Coronary artery (tissue), 2 donors: ENCODE data around the gene TRA2A.

Experiments
- DNase-seq: peaks from one replicate; pipeline ENCODE4 v3.0.0-alpha.2; 2017; ENCODE audit warnings: low spot score
- H3K27ac ChIP-seq, 2 donors: fragments of 200-600 bp; sonication (generic); one replicate each; pipeline ENCODE4 v1.5.1; 2016 to 2019
- H3K4me3 ChIP-seq: fragments of 200-600 bp; sonication (generic); 2 replicates; pipeline ENCODE4 v1.5.1; 2016; ENCODE audit warnings: mild to moderate bottlenecking, moderate library complexity
- CTCF ChIP-seq: fragments of 200-600 bp; sonication (generic); IDR thresholded peaks from one replicate; pipeline ENCODE4 v1.5.1; 2019; ENCODE audit warnings: antibody characterized with exemption

Gene TRA2A

GRCh38 chr7:23473844-23474093 is 58.0 kb downstream of the TRA2A start:
- no peak for TF ChIP-seq CTCF
- peak overlapping the region; percentile 64 for H3K4me3 ChIP-seq
- no peak for DNase-seq
- H3K27ac ChIP-seq: no peak overlapping the region

DNA sequence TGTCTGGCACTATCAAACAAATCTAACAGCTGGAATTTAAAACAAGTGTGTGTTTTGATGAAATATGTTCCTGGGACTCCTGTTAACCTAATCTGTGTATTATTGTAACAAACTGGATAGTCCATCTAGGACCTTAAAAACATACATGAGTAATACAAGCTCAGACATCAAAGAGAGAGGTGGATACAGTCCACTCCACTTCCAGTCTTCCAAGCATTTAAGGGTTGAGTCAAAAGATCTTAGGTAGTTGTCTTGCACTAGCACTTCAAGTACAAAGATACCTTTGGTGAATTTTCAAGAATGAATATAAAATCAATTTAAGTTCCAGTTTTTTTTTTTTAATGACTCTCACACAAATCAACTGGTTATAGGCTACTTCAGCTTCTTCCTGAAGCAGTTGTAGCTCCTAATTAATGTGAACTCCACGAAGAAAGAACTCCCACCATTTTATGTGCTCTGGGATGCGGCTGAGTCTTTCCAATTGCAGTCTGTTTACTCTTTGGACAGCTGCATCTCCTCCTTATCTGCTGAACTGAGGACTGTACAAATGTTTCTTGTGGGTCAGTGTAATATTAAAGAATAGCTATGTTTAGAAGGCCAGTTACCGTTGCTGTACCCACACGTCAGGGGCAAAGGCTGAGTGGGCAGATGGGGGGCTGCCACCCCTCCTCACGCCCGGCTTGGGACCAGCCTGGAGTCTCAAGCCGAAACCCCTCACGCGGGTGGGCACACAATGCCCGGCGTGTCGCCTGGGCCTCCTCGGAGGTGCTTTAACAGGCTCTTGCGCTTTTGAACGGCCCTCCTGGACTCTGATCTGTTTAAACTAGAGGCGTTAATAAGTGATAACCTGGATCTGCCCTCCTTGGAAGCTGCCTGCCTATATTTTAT is 58.6 kb downstream of the TRA2A start:
- no peak overlapping the region for H3K4me3 ChIP-seq
- TF ChIP-seq CTCF: no peak
- no peak for DNase-seq
- no peak overlapping the region for H3K27ac ChIP-seq

- Histone ChIP-seq H3K4me3 (no peak overlapping the region), H3K27ac (no peak overlapping the region)
- DNase-seq: no peak
- no peak for TF ChIP-seq CTCF
These were observed 59.2 kb downstream of the TRA2A start for GRCh38 chr7:23472556-23472955.

- H3K27ac ChIP-seq: no peak overlapping the region
- TF ChIP-seq CTCF: no peak
- DNase-seq: no peak
- no peak overlapping the region for H3K4me3 ChIP-seq
These were observed 59.7 kb downstream of the TRA2A start for GRCh38 chr7:23472046-23472445.

DNA sequence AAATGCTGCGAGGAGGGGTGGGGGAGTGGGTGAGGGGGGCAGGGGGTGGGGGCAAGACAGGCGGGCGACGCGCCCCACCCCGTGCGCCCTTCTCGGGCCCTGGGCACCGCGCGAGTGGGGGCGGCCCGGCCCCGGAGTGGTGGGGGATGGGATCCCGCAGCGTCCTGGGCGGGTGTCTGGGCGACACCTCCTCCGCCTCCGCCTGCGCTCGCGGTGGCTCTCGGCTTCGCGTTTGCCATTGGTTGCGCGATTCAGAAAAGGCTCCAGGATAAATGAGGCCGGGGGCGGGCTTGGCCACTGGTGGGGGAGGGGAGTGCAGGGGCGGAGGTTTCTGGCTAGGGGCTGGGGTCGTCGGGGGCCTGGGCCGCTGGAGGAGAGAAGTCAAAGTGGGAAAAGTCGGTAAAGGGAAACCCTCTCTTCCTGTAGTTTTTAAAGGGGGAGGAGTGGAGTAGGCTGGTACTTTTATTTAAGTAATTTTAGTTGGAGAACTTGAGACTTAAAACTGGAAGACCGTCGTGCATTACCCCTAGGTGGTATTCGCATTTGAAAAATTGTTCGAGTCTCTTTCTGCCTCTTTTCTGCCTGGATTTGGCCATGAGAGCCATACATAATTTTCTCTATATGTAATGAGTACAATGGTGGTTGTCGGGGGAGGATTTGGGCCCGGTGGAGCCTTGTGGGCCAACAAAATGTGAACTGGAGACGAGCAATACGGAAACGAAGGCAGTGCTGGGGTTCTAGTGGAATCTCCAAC is 60.5 kb downstream of the TRA2A start:
- H3K4me3 ChIP-seq: peak overlapping the region; percentile 66
- no peak for DNase-seq
- TF ChIP-seq CTCF: no peak
- H3K27ac ChIP-seq: no peak overlapping the region

DNA sequence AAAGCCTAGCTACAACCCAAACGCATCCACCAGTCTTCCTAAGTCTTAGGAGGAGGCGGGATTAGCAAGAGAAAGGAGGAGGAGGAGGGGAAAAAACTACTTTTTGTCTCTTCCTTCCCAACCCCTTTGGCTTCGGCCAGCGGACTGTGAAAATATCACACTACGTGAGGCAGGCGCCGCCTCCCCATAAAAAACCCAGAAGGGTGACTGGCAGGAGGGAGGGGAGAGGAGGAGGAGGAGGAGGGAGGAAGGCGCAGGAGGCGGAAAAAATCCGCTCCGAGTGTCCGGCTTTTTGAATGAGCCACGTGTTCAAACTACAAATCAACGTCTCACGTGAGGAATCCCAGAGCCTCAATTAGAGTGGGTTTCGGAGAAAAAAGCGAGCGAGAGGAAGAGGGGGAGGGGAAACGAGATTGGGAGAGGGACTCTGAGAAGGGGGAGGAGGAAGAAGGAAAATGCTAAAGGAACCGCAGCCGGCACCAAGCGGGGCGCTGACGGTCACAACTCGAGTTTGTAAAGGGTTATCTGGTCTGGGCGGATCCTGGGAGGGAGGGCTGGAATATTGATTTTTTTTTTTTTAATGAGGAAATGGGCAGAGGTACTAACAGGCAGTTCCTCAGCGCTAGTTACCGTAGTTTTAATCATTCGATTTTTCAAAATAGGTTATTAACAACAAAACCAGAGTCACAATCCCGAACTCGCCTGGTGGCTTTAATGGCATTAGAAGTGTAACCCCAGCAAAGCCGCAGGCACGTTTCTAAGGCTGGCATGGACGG is 61.3 kb downstream of the TRA2A start, which contains the start of gene IGF2BP3:
Gene IGF2BP3, minus strand, starts transcription at position 162 of the 776 bp plus-strand sequence. CDS start 381 bp downstream, outside the sequence.
- no peak for TF ChIP-seq CTCF
- H3K27ac ChIP-seq: no peak within 1 kb of the TSS

More for the DNA sequence above, 61.3 kb downstream of the TRA2A start, which contains the start of gene IGF2BP3:
- DNase-seq: no peak
- H3K4me3 ChIP-seq: peak within 1 kb of the TSS; percentile 66
